NB4 (cell line): ENCODE data around the gene PALM2AKAP2.
A peak's percentile ranks its signal among the peaks of the same experiment; 100 is the strongest.

Experiments
- DNase-seq: peaks from one replicate; pipeline ENCODE4 v3.0.0; 2010; ENCODE audit warnings: low read depth
- H3K4me3 ChIP-seq: one replicate; pipeline ENCODE4 v1.5.1; 2011; ENCODE audit warnings: mild to moderate bottlenecking, low read depth, low read length, moderate library complexity
- CTCF ChIP-seq: IDR thresholded peaks from one replicate; pipeline ENCODE4 v1.5.1; 2012; ENCODE audit warnings: low read depth, low read length
- MAX ChIP-seq: IDR thresholded peaks from 2 replicates; pipeline ENCODE4 v1.6.1; 2011; ENCODE audit warnings: low read depth, low read length
- MYC ChIP-seq: IDR thresholded peaks from 2 replicates; pipeline ENCODE4 v1.6.1; 2011; ENCODE audit warnings: low read depth, low read length
- POLR2A ChIP-seq: IDR thresholded peaks from 2 replicates; pipeline ENCODE4 v1.6.1; 2011; ENCODE audit warnings: mild to moderate bottlenecking; ENCODE audit not compliant: insufficient read length; ENCODE audit errors: extremely low read depth

PALM2AKAP2 gene

GRCh38 chr9:109812331-109812730, 32.3 kb downstream of the PALM2AKAP2 start:
- TF ChIP-seq MYC (no peak), MAX (no peak), CTCF (no peak), POLR2A (no peak)
- DNase-seq = no peak
- no peak overlapping the region for H3K4me3 ChIP-seq

GRCh38 chr9:109812818-109813281, 32.9 kb downstream of the PALM2AKAP2 start:
- no peak for DNase-seq
- no peak for TF ChIP-seq CTCF
- TF ChIP-seq POLR2A = no peak
- no peak for TF ChIP-seq MYC
- TF ChIP-seq MAX = no peak

GRCh38 chr9:109813303-109813702, 33.3 kb downstream of the PALM2AKAP2 start:
- no peak for TF ChIP-seq CTCF
- no peak for TF ChIP-seq POLR2A
- TF ChIP-seq MYC = no peak
- no peak for TF ChIP-seq MAX
- DNase-seq = no peak
- H3K4me3 ChIP-seq = no peak overlapping the region

More at GRCh38 chr9:109812818-109813281, 32.9 kb downstream of the PALM2AKAP2 start:
- H3K4me3 ChIP-seq = no peak overlapping the region

- DNase-seq = no peak
- no peak for TF ChIP-seq MAX
- no peak overlapping the region for H3K4me3 ChIP-seq
These were observed 33.8 kb downstream of the PALM2AKAP2 start for GRCh38 chr9:109813829-109814228.

- DNase-seq = no peak
- no peak for TF ChIP-seq POLR2A
- no peak overlapping the region for H3K4me3 ChIP-seq
These were observed 35.5 kb downstream of the PALM2AKAP2 start for GRCh38 chr9:109815366-109815947.

- TF ChIP-seq MYC (no peak), POLR2A (no peak), CTCF (no peak), MAX (no peak)
These were observed 36.5 kb downstream of the PALM2AKAP2 start for GRCh38 chr9:109816490-109816889.

More at GRCh38 chr9:109816490-109816889, 36.5 kb downstream of the PALM2AKAP2 start:
- peak; percentile 48 for DNase-seq
- no peak overlapping the region for H3K4me3 ChIP-seq
